Measurements from ENCODE around the gene UBE4A. TPM values are rescaled to one million over a fixed set of nuclear protein-coding genes. Genes with fewer than 3 reads are reported as not detected.

UBE4A gene
- total and polyA plus RNA-seq, 9 of the 15 experiments (the other 6 are each of a cell fraction or from before 2014, with no cell fraction given), result 13.5 to 45.2 (median 26.8) TPM

DNA sequence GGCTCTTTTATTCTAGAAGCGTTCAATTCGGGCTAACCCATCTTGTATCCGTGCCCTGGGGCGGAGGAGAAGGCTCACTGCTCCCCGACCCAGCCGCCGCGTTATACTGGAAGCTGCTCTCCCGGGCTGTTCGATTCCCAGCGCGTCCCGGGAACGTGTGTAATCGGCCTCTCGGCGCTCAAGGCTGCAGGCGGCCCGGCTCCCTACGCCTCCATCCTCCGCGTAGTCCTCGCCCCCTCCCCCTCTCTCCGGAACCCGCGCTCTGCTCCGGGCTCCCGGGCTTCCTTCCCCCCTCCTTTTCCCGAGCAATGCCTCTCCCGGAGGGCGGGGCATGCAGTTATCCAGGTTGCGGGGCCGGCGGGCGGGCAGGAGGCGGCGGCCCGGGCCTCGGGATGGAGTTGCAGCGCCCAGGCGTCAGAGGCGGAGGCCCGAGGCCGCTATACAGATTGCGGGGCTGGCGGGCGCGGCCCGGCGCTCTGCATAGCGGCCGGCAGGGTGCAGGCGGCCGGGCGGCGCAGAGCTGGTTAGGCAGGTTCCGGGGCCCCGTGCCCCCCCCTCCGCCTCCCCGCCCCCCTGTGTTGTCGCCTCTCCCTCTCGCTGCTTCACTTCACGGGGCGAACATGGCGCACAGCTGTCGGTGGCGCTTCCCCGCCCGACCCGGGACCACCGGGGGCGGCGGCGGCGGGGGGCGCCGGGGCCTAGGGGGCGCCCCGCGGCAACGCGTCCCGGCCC lies 76.7 kb downstream of the UBE4A start, which contains the start of gene KMT2A (continued):
- TF ChIP-seq RBBP5 (IDR thresholded peaks at IDR 0.05; ENCODE audit: borderline replicate concordance, insufficient read depth, low read length, poor library complexity, severe bottlenecking) (peak; percentile 63), MAZ (CRISPR knock-in tag; conservative IDR thresholded peaks at IDR 0.05 in 1 of 2, IDR thresholded peaks at IDR 0.05 in 1 of 2) (peak; percentile 98 to 100), SMARCA4 (IDR thresholded peaks at IDR 0.05) (no peak), MTA3 (IDR thresholded peaks at IDR 0.05; ENCODE audit: borderline replicate concordance) (peak; percentile 20; the same call in 1 of the 2 replicates), MEF2A (IDR thresholded peaks at IDR 0.05; ENCODE audit: control insufficient read depth, low read depth, low read length) (no peak), BHLHE40 (IDR thresholded peaks at IDR 0.05; ENCODE audit: low read length) (peak; percentile 54; the same call in 1 of the 2 replicates), NFIC (IDR thresholded peaks at IDR 0.05) (0 out of 2 replicates have a peak, but pooled peaks have one; percentile 21), GTF2E2 (tag; IDR thresholded peaks at IDR 0.05) (peak; percentile 34; the same call in 1 of the 2 replicates), SP2 (IDR thresholded peaks at IDR 0.05; ENCODE audit: extremely low read depth, low read depth, low read length, poor library complexity, severe bottlenecking) (no peak), SNAPC5 (CRISPR knock-in tag; IDR thresholded peaks at IDR 0.05) (no peak), IRF2 (CRISPR knock-in tag; IDR thresholded peaks at IDR 0.05) (no peak), SRSF3 (IDR thresholded peaks at IDR 0.05; ENCODE audit: insufficient read depth, low read length) (no peak), HCFC1 (IDR thresholded peaks at IDR 0.05; ENCODE audit: low read depth, low read length) (peak; percentile 92), BCOR (IDR thresholded peaks at IDR 0.05) (peak; percentile 84), HIVEP1 (CRISPR knock-in tag; IDR thresholded peaks at IDR 0.05) (peak; percentile 85), NR3C1 (CRISPR knock-in tag; IDR thresholded peaks at IDR 0.05) (no peak), POLR2AphosphoS2 (IDR thresholded peaks at IDR 0.05; ENCODE audit: low read length) (no peak), ZNF239 (CRISPR knock-in tag; IDR thresholded peaks at IDR 0.05) (no peak), ZNF507 (tag; conservative IDR thresholded peaks at IDR 0.05) (no peak), CHAMP1 (IDR thresholded peaks at IDR 0.05) (no peak)
- TF ChIP-seq, protein P1, sequence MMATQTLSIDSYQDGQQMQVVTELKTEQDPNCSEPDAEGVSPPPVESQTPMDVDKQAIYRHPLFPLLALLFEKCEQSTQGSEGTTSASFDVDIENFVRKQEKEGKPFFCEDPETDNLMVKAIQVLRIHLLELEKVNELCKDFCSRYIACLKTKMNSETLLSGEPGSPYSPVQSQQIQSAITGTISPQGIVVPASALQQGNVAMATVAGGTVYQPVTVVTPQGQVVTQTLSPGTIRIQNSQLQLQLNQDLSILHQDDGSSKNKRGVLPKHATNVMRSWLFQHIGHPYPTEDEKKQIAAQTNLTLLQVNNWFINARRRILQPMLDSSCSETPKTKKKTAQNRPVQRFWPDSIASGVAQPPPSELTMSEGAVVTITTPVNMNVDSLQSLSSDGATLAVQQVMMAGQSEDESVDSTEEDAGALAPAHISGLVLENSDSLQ (IDR thresholded peaks at IDR 0.05), result no peak

Measured in K562 (cell line).